Measurements from ENCODE around the gene PAX7. TPM values are rescaled to one million over a fixed set of nuclear protein-coding genes. Genes with fewer than 3 reads are reported as not detected.

The PAX7 gene
- total RNA-seq, 4 donors from 2014 or later = 1.8 to 5.1 (median 3.9) TPM

- TF ChIP-seq, protein P1, sequence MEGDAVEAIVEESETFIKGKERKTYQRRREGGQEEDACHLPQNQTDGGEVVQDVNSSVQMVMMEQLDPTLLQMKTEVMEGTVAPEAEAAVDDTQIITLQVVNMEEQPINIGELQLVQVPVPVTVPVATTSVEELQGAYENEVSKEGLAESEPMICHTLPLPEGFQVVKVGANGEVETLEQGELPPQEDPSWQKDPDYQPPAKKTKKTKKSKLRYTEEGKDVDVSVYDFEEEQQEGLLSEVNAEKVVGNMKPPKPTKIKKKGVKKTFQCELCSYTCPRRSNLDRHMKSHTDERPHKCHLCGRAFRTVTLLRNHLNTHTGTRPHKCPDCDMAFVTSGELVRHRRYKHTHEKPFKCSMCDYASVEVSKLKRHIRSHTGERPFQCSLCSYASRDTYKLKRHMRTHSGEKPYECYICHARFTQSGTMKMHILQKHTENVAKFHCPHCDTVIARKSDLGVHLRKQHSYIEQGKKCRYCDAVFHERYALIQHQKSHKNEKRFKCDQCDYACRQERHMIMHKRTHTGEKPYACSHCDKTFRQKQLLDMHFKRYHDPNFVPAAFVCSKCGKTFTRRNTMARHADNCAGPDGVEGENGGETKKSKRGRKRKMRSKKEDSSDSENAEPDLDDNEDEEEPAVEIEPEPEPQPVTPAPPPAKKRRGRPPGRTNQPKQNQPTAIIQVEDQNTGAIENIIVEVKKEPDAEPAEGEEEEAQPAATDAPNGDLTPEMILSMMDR (IDR thresholded peaks at IDR 0.05 in 4 of 5, conservative IDR thresholded peaks at IDR 0.05 in 1 of 5) = no peak
- no peak for TF ChIP-seq POLR2A (IDR thresholded peaks at IDR 0.05)
- DNase-seq = no peak
- Histone ChIP-seq H3K36me3 (no peaks in the 10 kb centered on the region), H3K4me3 (no peak overlapping the region), H3K9me3 (no peaks in the 10 kb centered on the region), H3K27me3 (peaks cover 29 to 38% (median 32%) of the 10 kb centered on the region in 3 donors), H3K4me1 (no peaks in the 10 kb centered on the region), H3K27ac (no peak overlapping the region)
- ATAC-seq = no peak
- intact Hi-C loops (cut with DNase I; ENCODE audit: low total_unique reads) = no loop called here
- in situ Hi-C loops (cut with MboI; ENCODE audit: low sequenced_read_pairs in 4 of 4) = no loop called here
Observed at GRCh38 chr1:18654599-18654998, 24.0 kb downstream of the PAX7 start.

- intact Hi-C loops (cut with DNase I; ENCODE audit: low total_unique reads) = no loop called here
- ATAC-seq = no peak
- no peak overlapping the region for H3K27ac ChIP-seq
- peaks cover 14 to 20% (median 15%) of the 10 kb centered on the region in 3 donors for H3K27me3 ChIP-seq
- H3K36me3 ChIP-seq = no peaks in the 10 kb centered on the region
- DNase-seq = no peak
- in situ Hi-C loops (cut with MboI; ENCODE audit: low sequenced_read_pairs in 4 of 4) = no loop called here
- H3K4me3 ChIP-seq = no peak overlapping the region
- H3K9me3 ChIP-seq = no peaks in the 10 kb centered on the region
- H3K4me1 ChIP-seq = no peaks in the 10 kb centered on the region
- TF ChIP-seq, protein P1 (IDR thresholded peaks at IDR 0.05 in 4 of 5, conservative IDR thresholded peaks at IDR 0.05 in 1 of 5) = no peak
- no peak for TF ChIP-seq POLR2A (IDR thresholded peaks at IDR 0.05)
Observed at GRCh38 chr1:18657506-18658201, 27.0 kb downstream of the PAX7 start.

DNA sequence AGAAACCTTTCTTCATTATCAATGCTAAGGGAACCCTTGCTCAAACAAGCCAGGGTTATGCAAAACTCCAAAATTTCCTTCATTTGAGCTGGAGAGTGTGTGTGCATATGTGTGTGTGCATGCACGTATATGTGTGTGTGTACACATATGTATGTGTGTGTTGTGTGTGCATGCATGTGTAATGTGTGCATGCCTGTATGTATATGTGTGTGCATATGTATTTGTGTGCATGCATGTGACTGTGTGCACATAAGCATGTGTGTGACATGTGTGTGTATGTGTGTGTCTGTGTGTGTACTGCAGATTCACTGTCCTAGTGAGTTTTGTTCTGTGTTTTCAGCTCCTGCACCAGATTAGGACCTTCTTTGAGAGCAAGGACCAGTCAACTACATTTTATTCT, 28.2 kb downstream of the PAX7 start:
- Histone ChIP-seq H3K27ac (no peak overlapping the region), H3K36me3 (no peaks in the 10 kb centered on the region), H3K27me3 (peaks cover 5 to 8% (median 5%) of the 10 kb centered on the region in 3 donors), H3K4me1 (no peaks in the 10 kb centered on the region), H3K9me3 (no peaks in the 10 kb centered on the region), H3K4me3 (no peak overlapping the region)
- in situ Hi-C loops (cut with MboI; ENCODE audit: low sequenced_read_pairs in 4 of 4) (no loop called here), intact Hi-C loops (cut with DNase I; ENCODE audit: low total_unique reads) (no loop called here)
- DNase-seq (no peak), ATAC-seq (no peak)
- TF ChIP-seq POLR2A (IDR thresholded peaks at IDR 0.05) = no peak
- TF ChIP-seq, protein P1 (IDR thresholded peaks at IDR 0.05 in 4 of 5, conservative IDR thresholded peaks at IDR 0.05 in 1 of 5) = no peak

DNA sequence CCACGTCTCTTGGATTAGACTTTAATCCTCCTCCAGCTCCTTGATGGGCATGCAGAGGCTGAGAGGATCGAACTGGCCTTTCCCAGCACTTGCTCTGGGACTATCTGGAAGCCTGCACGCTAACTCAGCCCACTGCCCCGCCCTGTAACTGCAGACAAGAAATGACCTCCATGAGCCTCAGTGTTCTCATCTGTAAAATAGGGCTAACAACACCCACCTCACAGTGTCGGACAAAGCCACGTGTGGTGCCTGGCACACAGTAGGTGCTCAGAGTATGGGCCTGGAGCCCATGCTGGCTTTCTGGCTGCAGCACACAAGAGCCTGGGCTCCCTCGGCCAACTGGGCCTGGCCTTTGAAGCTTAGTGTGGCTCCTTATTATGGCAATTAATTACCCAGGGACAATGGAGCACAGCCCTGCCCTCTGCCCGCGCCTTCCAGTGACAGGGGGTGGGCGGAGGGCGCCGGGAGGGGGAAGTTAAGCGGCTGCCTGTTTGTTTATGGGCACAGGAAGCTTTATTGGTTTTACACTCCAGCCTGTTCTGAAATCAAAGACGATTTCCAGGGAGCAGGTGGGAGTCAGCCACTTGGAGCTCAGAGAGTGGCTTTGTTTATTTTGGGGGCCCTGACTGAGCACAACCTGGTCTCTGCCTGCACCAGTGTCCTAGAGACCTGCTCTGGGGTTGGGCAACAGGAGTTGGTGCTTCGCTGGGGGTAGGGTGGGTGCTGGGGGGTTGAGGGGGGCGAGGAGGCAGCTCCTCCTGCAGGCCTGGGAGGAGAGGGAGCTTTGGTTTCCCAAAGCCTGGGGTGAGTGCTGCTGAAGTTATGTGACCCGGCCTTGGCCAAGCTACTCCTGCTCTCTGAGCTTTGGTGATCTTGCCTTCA, 31.0 kb downstream of the PAX7 start:
- H3K27me3 ChIP-seq = no peaks in the 10 kb centered on the region
- DNase-seq = no peak
- ATAC-seq = no peak
- H3K9me3 ChIP-seq = no peaks in the 10 kb centered on the region
- intact Hi-C loops (cut with DNase I; ENCODE audit: low total_unique reads) (no loop called here), in situ Hi-C loops (cut with MboI; ENCODE audit: low sequenced_read_pairs in 4 of 4) (no loop called here)
- no peak overlapping the region for H3K4me3 ChIP-seq
- TF ChIP-seq, protein P1 (IDR thresholded peaks at IDR 0.05 in 4 of 5, conservative IDR thresholded peaks at IDR 0.05 in 1 of 5) = no peak
- TF ChIP-seq POLR2A (IDR thresholded peaks at IDR 0.05) = no peak
- H3K36me3 ChIP-seq = no peaks in the 10 kb centered on the region
- no peaks in the 10 kb centered on the region for H3K4me1 ChIP-seq
- H3K27ac ChIP-seq = no peak overlapping the region
